ENCODE results near the gene TGM3.
A peak's percentile ranks its signal among the peaks of the same experiment; 100 is the strongest.

TGM3 gene

DNA sequence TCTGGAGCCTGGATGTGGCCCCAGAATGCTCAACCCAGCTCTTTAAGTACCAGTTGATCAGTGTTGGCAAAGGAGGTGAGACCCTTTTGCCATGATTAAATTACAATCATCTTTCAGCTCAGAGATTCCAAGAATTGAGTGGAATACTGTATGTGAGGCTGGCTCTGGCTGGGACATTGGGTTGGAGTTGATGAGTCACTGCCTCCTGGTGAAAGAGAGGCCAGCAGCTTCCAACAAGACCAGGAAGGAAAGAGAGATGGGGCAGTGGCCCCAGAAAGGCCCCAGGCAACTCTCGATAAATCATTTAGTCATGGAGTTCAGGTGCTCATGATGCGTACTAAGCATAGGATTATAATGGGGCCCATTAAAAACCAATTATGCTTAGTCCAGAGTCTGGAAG is 87.0 kb downstream of the TGM3 start:
- TF ChIP-seq ZFX (IDR thresholded peaks at IDR 0.05) (no peak), CTCF (conservative IDR thresholded peaks at IDR 0.05) (no peak)
- H3K27ac ChIP-seq: no peak overlapping the region

DNA sequence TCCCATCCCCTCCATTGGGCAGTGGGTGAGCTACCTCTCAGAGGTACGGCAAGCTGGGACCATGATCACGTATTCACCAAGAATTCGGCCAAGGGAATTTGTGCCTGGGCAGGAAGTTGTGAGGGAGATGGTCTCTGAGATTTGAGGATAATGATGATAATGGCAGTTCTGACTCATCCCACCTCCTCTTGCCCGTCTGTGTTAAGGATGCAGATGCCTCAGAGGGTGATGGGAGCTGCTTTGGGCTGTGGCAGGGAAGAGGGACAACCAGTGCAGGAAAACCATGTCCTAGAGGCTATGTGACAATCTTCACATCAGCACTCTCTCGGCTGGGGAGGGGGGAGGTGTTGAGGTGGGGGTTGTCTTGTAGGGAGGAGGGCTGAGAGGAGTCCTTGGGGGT is 89.2 kb downstream of the TGM3 start:
- TF ChIP-seq ZFX (IDR thresholded peaks at IDR 0.05) (no peak), CTCF (conservative IDR thresholded peaks at IDR 0.05) (no peak)
- H3K27ac ChIP-seq: no peak overlapping the region

DNA sequence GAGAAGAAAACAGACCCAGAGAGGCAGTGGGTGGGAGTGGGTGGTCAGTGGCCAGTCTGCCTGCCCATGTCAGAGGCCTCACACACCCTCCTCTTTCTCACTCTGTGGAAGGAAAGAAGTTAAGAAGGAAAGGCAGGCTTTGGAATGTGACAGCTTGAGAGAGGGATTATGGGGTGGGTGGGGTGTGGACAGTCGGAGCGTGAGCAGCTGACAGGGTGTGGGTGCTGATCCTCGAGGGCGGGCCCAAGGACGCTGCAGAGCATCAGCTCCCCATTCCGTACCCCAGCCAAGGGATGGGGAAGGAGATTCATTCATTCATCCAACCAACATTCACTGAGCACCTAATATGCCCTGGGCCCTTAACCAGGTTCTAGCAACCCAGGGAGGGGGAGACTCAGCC is 89.7 kb downstream of the TGM3 start:
- H3K27ac ChIP-seq: no peak overlapping the region
- no peak for TF ChIP-seq ZFX (IDR thresholded peaks at IDR 0.05)
- TF ChIP-seq CTCF (conservative IDR thresholded peaks at IDR 0.05): no peak

DNA sequence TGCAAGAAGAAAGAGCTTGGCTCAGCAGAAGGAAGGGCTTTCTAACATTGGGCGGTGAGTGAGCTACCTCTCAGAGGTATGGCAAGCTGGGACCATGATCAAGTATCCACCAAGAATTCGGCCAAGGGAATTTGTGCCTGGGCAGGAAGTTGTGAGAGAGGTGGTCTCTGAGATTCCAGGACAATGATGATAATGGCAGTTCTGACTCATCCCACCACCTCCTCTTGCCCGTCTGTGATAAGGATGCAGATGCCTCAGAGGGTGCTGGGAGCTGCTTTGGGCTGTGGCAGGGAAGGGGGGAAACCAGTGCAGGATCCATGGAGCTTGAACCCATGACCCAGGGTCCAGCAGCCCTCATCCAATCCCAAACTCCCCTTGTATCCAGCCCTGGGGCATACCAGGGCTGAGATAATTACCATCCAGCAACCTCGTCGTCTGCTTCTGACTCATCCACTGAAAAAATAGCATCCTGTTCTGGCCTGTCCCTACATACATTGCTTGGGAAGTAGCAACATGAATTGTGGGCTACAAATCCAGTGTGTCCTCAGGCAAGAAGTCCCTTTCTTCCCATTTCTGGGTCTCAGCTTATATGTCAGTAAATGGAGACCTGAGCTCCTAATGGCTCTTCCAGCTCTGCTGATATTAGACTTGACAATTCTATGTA is 90.8 kb downstream of the TGM3 start:
- TF ChIP-seq CTCF (conservative IDR thresholded peaks at IDR 0.05) (no peak), ZFX (IDR thresholded peaks at IDR 0.05) (no peak)
- H3K27ac ChIP-seq: no peak overlapping the region

DNA sequence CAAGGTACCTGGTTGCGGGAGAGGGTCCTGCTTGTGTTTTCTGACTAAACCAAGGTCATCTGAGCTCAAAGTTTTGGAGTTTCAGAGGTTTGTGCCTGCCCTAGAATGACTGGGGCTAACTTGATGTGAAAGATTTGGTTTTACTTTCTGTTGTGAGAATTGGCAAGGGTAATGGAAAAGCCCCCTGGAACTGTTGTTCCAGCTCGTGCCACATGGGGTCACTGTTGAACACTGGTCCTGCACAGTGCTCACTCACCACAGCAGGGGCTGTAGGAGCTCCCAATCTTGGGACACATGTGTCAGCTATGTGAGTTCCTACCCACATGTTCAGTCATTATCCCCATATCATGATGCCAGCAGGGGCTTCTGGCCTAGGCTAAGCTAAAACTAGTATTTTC is 91.4 kb downstream of the TGM3 start:
- H3K27ac ChIP-seq: no peak overlapping the region
- TF ChIP-seq ZFX (IDR thresholded peaks at IDR 0.05) (no peak), CTCF (conservative IDR thresholded peaks at IDR 0.05) (peak; percentile 66)

- TF ChIP-seq ZFX (IDR thresholded peaks at IDR 0.05) (no peak), CTCF (conservative IDR thresholded peaks at IDR 0.05) (peak; percentile 39)
- H3K27ac ChIP-seq: no peak overlapping the region
Observed at GRCh38 chr20:2387580-2387979, 91.8 kb downstream of the TGM3 start.

Data from C4-2B (cell line).